Measurements from ENCODE around the gene MGLL. TPM values are rescaled to one million over a fixed set of nuclear protein-coding genes. Genes with fewer than 3 reads are reported as not detected.

MGLL gene
- total RNA-seq, 2 experiments from 2014 or later: 3.4 to 5.0 TPM

- CTCF ChIA-PET: interaction anchor here (2.1 kb wide), 1 partner anchor 37 kb away, joined by 8 read pairs; no protein-coding TSS in a partner anchor
- peaks cover 12% of the 10 kb centered on the region for H3K9me3 Mint-ChIP-seq (ENCODE audit: low read depth)
- peaks cover 24% of the 10 kb centered on the region for H3K27me3 Mint-ChIP-seq
- H3K4me3 Mint-ChIP-seq: no peak overlapping the region
- H3K27ac Mint-ChIP-seq: no peak overlapping the region
- peaks cover 19% of the 10 kb centered on the region for H3K4me1 Mint-ChIP-seq
- DNase-seq (no peak), ATAC-seq (no peak)
- H3K36me3 Mint-ChIP-seq: peaks cover 8% of the 10 kb centered on the region
Observed at GRCh38 chr3:127827808-127828207, 5.5 kb upstream of the MGLL start.

DNA sequence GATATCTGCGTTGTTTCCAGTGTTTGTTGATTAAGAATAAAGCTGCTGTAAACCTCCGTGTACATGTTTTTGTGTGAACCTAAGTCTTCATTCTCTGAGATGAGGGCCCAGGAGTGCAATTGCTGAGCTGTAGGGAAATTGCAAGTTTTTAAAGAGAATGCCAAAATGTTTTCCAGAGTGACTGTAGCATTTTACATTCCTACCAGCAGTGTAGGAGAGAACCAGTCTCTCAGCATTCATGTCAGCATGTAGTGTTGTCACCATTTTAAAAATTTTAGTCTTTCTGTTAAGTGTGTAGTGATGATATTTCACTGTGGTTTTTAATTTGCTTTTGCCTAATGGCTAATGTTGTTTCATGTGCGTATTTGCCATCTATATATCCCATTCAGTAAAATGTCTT lies 3.4 kb upstream of the MGLL start:
- H3K9me3 Mint-ChIP-seq (ENCODE audit: low read depth): peaks cover 12% of the 10 kb centered on the region
- CTCF ChIA-PET: interaction anchor here (2.1 to 2.4 kb wide), 2 partner anchors 35 to 251 kb away, joined by 5 to 8 read pairs; no protein-coding TSS in a partner anchor
- peaks cover 36% of the 10 kb centered on the region for H3K4me1 Mint-ChIP-seq
- no peak overlapping the region for H3K27ac Mint-ChIP-seq
- H3K4me3 Mint-ChIP-seq: no peak overlapping the region
- peaks cover 42% of the 10 kb centered on the region for H3K27me3 Mint-ChIP-seq
- H3K36me3 Mint-ChIP-seq: peaks cover 8% of the 10 kb centered on the region
- no peak for DNase-seq
- no peak for ATAC-seq

GRCh38 chr3:127824151-127824825 lies 2.0 kb upstream of the MGLL start:
- H3K36me3 Mint-ChIP-seq: peaks cover 3% of the 10 kb centered on the region
- CTCF ChIA-PET: interaction anchor here (0.7 to 4.9 kb wide), 4 partner anchors 19 to 249 kb away, joined by 3 to 39 read pairs (median 4); no protein-coding TSS in a partner anchor
- peak overlapping the region; percentile 7 for H3K4me3 Mint-ChIP-seq
- H3K27ac Mint-ChIP-seq: no peak overlapping the region
- H3K27me3 Mint-ChIP-seq: peaks cover 48% of the 10 kb centered on the region
- no peak for ATAC-seq
- H3K4me1 Mint-ChIP-seq: peaks cover 39% of the 10 kb centered on the region
- DNase-seq: peak; percentile 22
- peaks cover 1% of the 10 kb centered on the region for H3K9me3 Mint-ChIP-seq (ENCODE audit: low read depth)

DNA sequence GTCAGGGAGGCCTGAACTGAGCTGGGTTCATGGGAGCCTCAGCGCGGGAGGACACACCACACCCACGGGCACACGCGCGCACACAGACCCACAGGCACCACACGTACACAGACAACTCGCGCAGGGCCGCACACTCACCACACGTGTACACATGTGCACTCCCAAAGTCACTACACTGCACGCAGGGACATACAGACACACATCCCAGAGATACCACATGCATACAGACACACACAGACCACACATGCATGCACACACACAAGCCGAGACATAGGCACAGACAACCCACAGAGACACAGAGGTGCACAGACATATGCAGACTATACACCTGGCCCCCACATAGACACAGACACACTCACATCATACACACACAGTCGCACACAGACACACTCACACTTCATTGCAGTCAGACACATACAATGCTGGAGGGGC lies 1.1 kb upstream of the MGLL start:
- CTCF ChIA-PET: interaction anchor here (0.9 to 4.9 kb wide), 3 partner anchors 9 to 248 kb away, joined by 3 to 39 read pairs (median 4); no protein-coding TSS in a partner anchor
- Mint-ChIP-seq H3K9me3 (ENCODE audit: low read depth) (no peaks in the 10 kb centered on the region), H3K27ac (peak overlapping the region; percentile 3), H3K36me3 (peaks cover 3% of the 10 kb centered on the region), H3K27me3 (peaks cover 50% of the 10 kb centered on the region), H3K4me3 (peak overlapping the region; percentile 60), H3K4me1 (peaks cover 39% of the 10 kb centered on the region)
- ATAC-seq: no peak
- DNase-seq: no peak

- Mint-ChIP-seq H3K27me3 (peaks cover 51% of the 10 kb centered on the region), H3K4me1 (peaks cover 39% of the 10 kb centered on the region), H3K36me3 (peaks cover 1% of the 10 kb centered on the region), H3K4me3 (peak overlapping the region; percentile 84), H3K9me3 (ENCODE audit: low read depth) (no peaks in the 10 kb centered on the region), H3K27ac (peak overlapping the region; percentile 79)
- DNase-seq: peak; percentile 53
- ATAC-seq: peak; percentile 75
- CTCF ChIA-PET: interaction anchor here (0.9 to 4.9 kb wide), 5 partner anchors 9 to 247 kb away, joined by 3 to 39 read pairs (median 3); no protein-coding TSS in a partner anchor
Observed at GRCh38 chr3:127822682-127823425, 539 bp upstream of the MGLL start.

DNA sequence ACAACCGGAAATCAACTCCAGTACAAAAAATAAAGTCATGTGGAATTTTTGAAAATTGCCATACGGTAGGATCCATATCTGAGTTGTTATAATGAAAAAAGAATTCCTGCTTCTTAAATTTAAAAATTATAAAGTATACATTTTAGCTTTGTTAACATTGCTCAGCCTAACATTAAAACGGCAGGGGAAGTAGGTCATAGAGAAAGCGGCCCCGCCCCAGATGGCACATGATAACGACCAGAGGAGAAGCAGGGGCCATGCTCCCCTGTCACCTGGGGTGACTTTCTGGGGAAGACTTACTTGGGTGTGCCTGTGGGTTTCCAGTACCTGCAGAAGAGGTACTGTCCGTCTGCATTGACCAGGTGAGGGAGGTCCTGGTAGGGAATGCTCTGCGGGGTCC lies 921 bp downstream of the MGLL start:
- ATAC-seq (no peak), DNase-seq (peak; percentile 53)
- no peaks in the 10 kb centered on the region for H3K9me3 Mint-ChIP-seq (ENCODE audit: low read depth)
- CTCF ChIA-PET: interaction anchor here (1.0 to 4.9 kb wide), 4 partner anchors 10 to 107 kb away, joined by 3 to 39 read pairs (median 3); no protein-coding TSS in a partner anchor
- peak overlapping the region; percentile 39 for H3K27ac Mint-ChIP-seq
- H3K4me1 Mint-ChIP-seq: peaks cover 39% of the 10 kb centered on the region
- peaks cover 45% of the 10 kb centered on the region for H3K27me3 Mint-ChIP-seq
- peak overlapping the region; percentile 84 for H3K4me3 Mint-ChIP-seq
- no peaks in the 10 kb centered on the region for H3K36me3 Mint-ChIP-seq

GRCh38 chr3:127820826-127821313 lies 1.4 kb downstream of the MGLL start:
- H3K27me3 Mint-ChIP-seq: peaks cover 44% of the 10 kb centered on the region
- CTCF ChIA-PET: interaction anchor here (0.9 to 4.9 kb wide), 4 partner anchors 9 to 56 kb away, joined by 3 to 39 read pairs (median 3); no protein-coding TSS in a partner anchor

GRCh38 chr3:127820221-127820825 lies 2.0 kb downstream of the MGLL start:
- H3K4me1 Mint-ChIP-seq: peaks cover 32% of the 10 kb centered on the region
- no peaks in the 10 kb centered on the region for H3K9me3 Mint-ChIP-seq (ENCODE audit: low read depth)
- ATAC-seq (no peak), DNase-seq (peak; percentile 40)
- no peaks in the 10 kb centered on the region for H3K36me3 Mint-ChIP-seq
- peaks cover 44% of the 10 kb centered on the region for H3K27me3 Mint-ChIP-seq
- CTCF ChIA-PET: interaction anchor here (0.9 to 4.9 kb wide), 4 partner anchors 9 to 55 kb away, joined by 3 to 39 read pairs (median 3); no protein-coding TSS in a partner anchor
- H3K4me3 Mint-ChIP-seq: no peak overlapping the region
- no peak overlapping the region for H3K27ac Mint-ChIP-seq

More at GRCh38 chr3:127820826-127821313, 1.4 kb downstream of the MGLL start:
- no peak overlapping the region for H3K4me3 Mint-ChIP-seq
- H3K4me1 Mint-ChIP-seq: peaks cover 38% of the 10 kb centered on the region
- DNase-seq (no peak), ATAC-seq (no peak)
- H3K36me3 Mint-ChIP-seq: no peaks in the 10 kb centered on the region
- no peaks in the 10 kb centered on the region for H3K9me3 Mint-ChIP-seq (ENCODE audit: low read depth)
- H3K27ac Mint-ChIP-seq: no peak overlapping the region

DNA sequence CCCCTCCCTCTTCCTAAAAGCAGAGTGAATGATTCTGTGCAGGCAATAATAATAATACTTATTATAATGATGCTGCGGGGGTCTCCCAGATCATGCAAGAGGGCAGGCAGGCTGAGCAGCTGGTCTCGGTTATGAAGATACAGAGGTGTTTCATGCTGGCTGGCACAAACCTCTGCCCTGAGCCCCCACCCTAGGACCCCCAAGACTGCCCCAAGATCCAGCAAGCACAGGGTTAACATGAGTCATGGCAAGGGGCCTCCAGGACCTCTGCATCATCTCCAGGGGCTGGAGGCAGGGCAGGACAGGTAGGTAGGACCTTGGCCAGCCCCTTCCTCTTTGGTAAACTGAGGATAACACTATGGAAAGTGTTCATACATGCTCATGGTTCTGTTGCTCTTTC lies 2.7 kb downstream of the MGLL start:
- Mint-ChIP-seq H3K4me3 (no peak overlapping the region), H3K27ac (no peak overlapping the region), H3K4me1 (peaks cover 28% of the 10 kb centered on the region), H3K27me3 (peaks cover 43% of the 10 kb centered on the region), H3K36me3 (no peaks in the 10 kb centered on the region), H3K9me3 (ENCODE audit: low read depth) (no peaks in the 10 kb centered on the region)
- CTCF ChIA-PET: no interaction called here
- no peak for ATAC-seq
- DNase-seq: no peak

DNA sequence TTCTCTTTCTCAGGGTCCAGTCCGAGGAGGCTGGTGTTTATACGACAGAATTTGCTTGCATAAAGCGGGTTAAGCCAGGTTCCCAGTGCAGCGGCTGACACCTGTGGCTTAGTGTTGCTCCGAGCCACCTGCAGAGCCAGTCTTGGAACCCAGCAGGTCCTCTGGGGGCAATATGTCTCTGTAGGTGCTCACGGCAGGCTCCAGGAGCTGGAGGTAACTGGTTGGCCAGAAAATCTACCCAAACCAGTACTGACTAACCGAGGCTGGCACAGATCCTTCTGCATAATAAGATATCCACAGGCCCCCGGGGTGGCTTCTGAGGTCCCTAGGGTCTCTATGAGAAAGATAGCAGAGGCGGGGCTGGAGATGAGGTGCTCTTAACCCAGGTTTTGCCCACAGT lies 3.2 kb downstream of the MGLL start:
- peaks cover 37% of the 10 kb centered on the region for H3K27me3 Mint-ChIP-seq
- H3K4me3 Mint-ChIP-seq: no peak overlapping the region
- H3K9me3 Mint-ChIP-seq (ENCODE audit: low read depth): no peaks in the 10 kb centered on the region
- no peak overlapping the region for H3K27ac Mint-ChIP-seq
- H3K4me1 Mint-ChIP-seq: peaks cover 25% of the 10 kb centered on the region
- H3K36me3 Mint-ChIP-seq: no peaks in the 10 kb centered on the region
- DNase-seq (no peak), ATAC-seq (no peak)
- CTCF ChIA-PET: interaction anchor here (0.6 kb wide), 1 partner anchor 15 kb away, joined by 3 read pairs; no protein-coding TSS in a partner anchor

DNA sequence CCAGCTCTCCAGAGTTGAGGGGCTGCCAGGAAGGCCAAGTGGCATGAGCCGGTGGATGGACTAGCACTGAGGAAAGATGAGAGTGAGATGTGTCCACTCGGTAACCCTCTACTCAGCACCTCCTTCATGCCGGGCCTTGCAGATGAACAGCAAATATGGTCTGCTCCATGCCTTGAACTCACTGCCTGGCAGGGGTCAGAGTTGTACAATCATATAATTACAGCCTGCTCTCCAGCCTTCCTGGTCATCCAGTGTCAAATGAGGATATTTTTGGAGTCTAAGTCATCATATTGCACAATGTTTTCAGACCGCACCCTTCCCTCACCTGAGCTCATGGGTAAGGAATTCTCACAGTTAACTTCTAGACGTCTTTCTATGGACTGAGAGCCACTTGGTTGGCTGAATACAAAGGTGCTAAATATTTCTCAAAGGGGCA lies 4.9 kb downstream of the MGLL start:
- Mint-ChIP-seq H3K27ac (no peak overlapping the region), H3K4me1 (peaks cover 16% of the 10 kb centered on the region), H3K27me3 (peaks cover 26% of the 10 kb centered on the region), H3K9me3 (ENCODE audit: low read depth) (no peaks in the 10 kb centered on the region), H3K4me3 (no peak overlapping the region), H3K36me3 (no peaks in the 10 kb centered on the region)
- CTCF ChIA-PET: interaction anchor here (0.7 to 1.0 kb wide), 2 partner anchors 26 to 242 kb away, joined by 3 read pairs; no protein-coding TSS in a partner anchor
- ATAC-seq: no peak
- DNase-seq: no peak

GRCh38 chr3:127816783-127817405 lies 5.4 kb downstream of the MGLL start:
- ATAC-seq (no peak), DNase-seq (no peak)
- no peaks in the 10 kb centered on the region for H3K9me3 Mint-ChIP-seq (ENCODE audit: low read depth)
- H3K36me3 Mint-ChIP-seq: no peaks in the 10 kb centered on the region
- CTCF ChIA-PET: interaction anchor here (0.7 to 1.0 kb wide), 2 partner anchors 26 to 242 kb away, joined by 3 read pairs; no protein-coding TSS in a partner anchor
- H3K27me3 Mint-ChIP-seq: peaks cover 23% of the 10 kb centered on the region
- no peak overlapping the region for H3K4me3 Mint-ChIP-seq
- no peak overlapping the region for H3K27ac Mint-ChIP-seq
- H3K4me1 Mint-ChIP-seq: peaks cover 13% of the 10 kb centered on the region
